Esophagus muscularis mucosa (tissue), 4 donors: ENCODE results near the gene TAPBPL. TPM values are rescaled to one million over a fixed set of nuclear protein-coding genes. Genes with fewer than 3 reads are reported as not detected.
A peak's percentile ranks its signal among the peaks of the same experiment; 100 is the strongest.
"Not testable (repeated sequence)": the region's sequence is repeated elsewhere in the genome, so short reads cannot be mapped to it uniquely, and the experiment has no call there.

ENCODE experiments used
- DNase-seq: peaks from one replicate; pipeline ENCODE4 v3.0.0-alpha.2; 2017; ENCODE audit errors: extremely low spot score
- H3K27ac ChIP-seq, 4 donors: fragments of 200-600 bp; sonication (generic); replicated peaks in 1 of 4; 1 replicate in 3 of 4; 2 replicates in 1 of 4; pipeline ENCODE4 v1.5.1; 2016 to 2019; ENCODE audit warnings: mild to moderate bottlenecking in 1 of 4
- H3K27me3 ChIP-seq, 4 donors: fragments of 200-600 bp; sonication (generic); one replicate each; pipeline versions ENCODE4 v1.5.1 to v1.6.0; 2016 to 2019
- H3K36me3 ChIP-seq, 4 donors: fragments of 200-600 bp; sonication (generic); one replicate each; pipeline ENCODE4 v1.5.1; 2016 to 2019
- H3K4me1 ChIP-seq, 4 donors: fragments of 200-600 bp; sonication (generic); one replicate each; pipeline ENCODE4 v1.5.1; 2016 to 2019
- H3K4me3 ChIP-seq, 4 donors: fragments of 200-600 bp; sonication (generic); 1 replicate in 2 of 4; 2 replicates in 2 of 4; pipeline ENCODE4 v1.5.1; 2016 to 2019; ENCODE audit warnings: mild to moderate bottlenecking in 4 of 4, moderate library complexity in 1 of 4
- H3K9me3 ChIP-seq, 4 donors: fragments of 200-600 bp; sonication (generic); 1 replicate in 3 of 4; 2 replicates in 1 of 4; pipeline ENCODE4 v1.5.1; 2016 to 2019
- CTCF ChIP-seq, 3 experiments: fragments of 200-600 bp in 2 of 3; fragments of 450-650 bp in 1 of 3; sonication (generic) in 2 of 3; IDR thresholded peaks; one replicate each; pipeline ENCODE4 v1.5.1; 2017 to 2019; ENCODE audit warnings: antibody characterized with exemption in 3 of 3, mild to moderate bottlenecking in 2 of 3, moderate library complexity in 1 of 3
- EP300 ChIP-seq: sonication (generic); formaldehyde crosslinking; IDR thresholded peaks from one replicate; pipeline ENCODE4 v1.6.1; 2017; ENCODE audit warnings: antibody characterized with exemption
- POLR2A ChIP-seq: fragments of 450-650 bp; IDR thresholded peaks from one replicate; pipeline ENCODE4 v1.6.1; 2017; ENCODE audit warnings: antibody characterized with exemption, moderate library complexity, mild to moderate bottlenecking, low read depth
- POLR2AphosphoS5 ChIP-seq, 2 donors: sonication (generic); formaldehyde crosslinking; IDR thresholded peaks; one replicate each; pipeline ENCODE4 v1.6.1; 2017; ENCODE audit warnings: antibody characterized with exemption in 2 of 2
- WGBS: methylation state at CpG from one replicate; pipeline ENCODE4 v1.1.5; 2018; 5-methylcytosine and 5-hydroxymethylcytosine counted together
- intact Hi-C: fragments of 100-400 bp; cut with DNase I; formaldehyde crosslinking; loops from one replicate; pipeline ENCODE4 v1.15.1; 2023
- total RNA-seq, 4 donors: library from RNA; depleted of rRNA; stranded (reverse); fragments of >200 nt; gene quantifications; one replicate each; pipeline versions ENCODE4 v1.1.0 to v1.2.1, GENCODE V29; 2016

TAPBPL gene
- total RNA-seq, 4 donors from 2014 or later = 12.4 to 25.8 (median 22.5) TPM

DNA sequence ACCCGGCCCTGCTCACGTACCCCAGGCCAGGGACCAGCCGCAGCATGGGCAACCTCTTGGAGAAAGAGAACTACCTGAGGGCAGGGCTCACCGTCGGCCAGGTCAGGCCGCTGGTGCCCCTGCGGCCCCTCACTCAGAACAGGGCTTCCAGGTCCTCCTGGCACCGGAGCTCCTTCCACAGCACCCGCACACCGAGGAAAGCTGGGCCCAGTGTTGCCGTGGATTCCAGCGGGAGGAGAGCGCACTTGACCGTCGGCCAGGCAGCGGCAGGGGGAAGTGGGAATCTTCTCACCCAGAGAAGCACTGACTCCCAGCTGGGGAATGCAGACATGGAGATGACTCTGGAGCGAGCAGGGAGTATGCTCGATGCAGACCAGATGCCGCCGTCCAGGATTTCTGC, 26.6 kb downstream of the TAPBPL start:
- no peak overlapping the region for H3K27ac ChIP-seq
- TF ChIP-seq POLR2AphosphoS5 (IDR thresholded peaks at IDR 0.05) = no peak
- TF ChIP-seq CTCF (IDR thresholded peaks at IDR 0.05) = no peak
- TF ChIP-seq EP300 = no peak
- TF ChIP-seq POLR2A = no peak
- H3K4me1 ChIP-seq = no peaks in the 10 kb centered on the region
- WGBS = 91% methylated on average over 9 of the region's 20 CpGs
- H3K4me3 ChIP-seq = no peak overlapping the region
- intact Hi-C loops = no loop called here
- H3K36me3 ChIP-seq = no peaks in the 10 kb centered on the region
- H3K27me3 ChIP-seq = no peaks in the 10 kb centered on the region
- no peak for DNase-seq
- H3K9me3 ChIP-seq = no peaks in the 10 kb centered on the region

DNA sequence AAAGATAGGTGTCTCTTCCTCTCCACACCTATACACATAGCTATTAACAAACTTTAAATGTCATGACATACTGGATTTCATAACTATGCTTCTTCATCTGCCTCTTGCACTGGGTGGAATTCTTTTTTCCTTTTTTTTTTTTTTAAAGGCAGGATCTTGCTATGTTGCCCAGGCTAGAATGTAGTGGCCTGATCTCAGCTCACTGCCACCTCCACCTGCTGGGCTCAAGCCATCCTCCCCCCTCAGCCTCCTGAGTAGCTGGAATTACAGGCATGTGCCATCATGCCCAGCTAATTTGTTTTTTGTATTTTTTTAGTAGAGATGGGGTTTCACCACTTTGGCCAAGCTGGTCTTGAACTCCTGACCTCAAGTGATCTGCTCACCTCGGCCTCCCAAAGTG, 36.4 kb downstream of the TAPBPL start:
- intact Hi-C loops = no loop called here
- H3K9me3 ChIP-seq = no peaks in the 10 kb centered on the region
- peaks cover 6 to 10% (median 10%) of the 10 kb centered on the region in 4 donors for H3K4me1 ChIP-seq
- 92% methylated on average over 1 of the region's 1 CpG for WGBS
- TF ChIP-seq POLR2A (no peak), EP300 (no peak), POLR2AphosphoS5 (IDR thresholded peaks at IDR 0.05) (no peak), CTCF (IDR thresholded peaks at IDR 0.05) (no peak)
- no peaks in the 10 kb centered on the region for H3K27me3 ChIP-seq
- peaks cover 0 to 12% (median 11%) of the 10 kb centered on the region in 4 donors for H3K36me3 ChIP-seq
- no peak overlapping the region for H3K4me3 ChIP-seq
- no peak for DNase-seq
- H3K27ac ChIP-seq = no peak overlapping the region

DNA sequence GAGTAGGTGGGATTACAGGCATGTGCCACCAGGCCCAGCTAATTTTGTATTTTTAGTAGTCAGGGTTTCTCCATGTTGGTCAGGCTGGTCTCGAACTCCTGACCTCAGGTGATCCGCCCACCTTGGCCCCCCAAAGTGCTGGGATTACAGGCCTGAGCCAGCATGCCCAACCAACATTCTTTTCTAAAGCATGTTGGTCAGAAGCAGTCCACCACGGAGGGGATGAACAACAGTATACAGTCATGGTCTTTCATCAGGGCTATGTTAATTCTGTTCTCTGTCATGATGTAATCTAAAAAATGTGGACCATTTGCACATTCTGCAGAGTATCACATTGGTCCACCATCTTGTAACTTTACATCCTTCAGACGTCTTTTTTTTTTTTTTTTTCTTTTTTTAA, 37.6 kb downstream of the TAPBPL start:
- no peak for DNase-seq
- Histone ChIP-seq H3K9me3 (no peaks in the 10 kb centered on the region), H3K4me3 (no peak overlapping the region), H3K27ac (no peak overlapping the region), H3K4me1 (peaks cover 10 to 13% (median 13%) of the 10 kb centered on the region in 4 donors), H3K27me3 (no peaks in the 10 kb centered on the region), H3K36me3 (peaks cover 0 to 12% (median 11%) of the 10 kb centered on the region in 4 donors)
- TF ChIP-seq POLR2AphosphoS5 (IDR thresholded peaks at IDR 0.05) (no peak), CTCF (IDR thresholded peaks at IDR 0.05) (no peak), POLR2A (no peak), EP300 (no peak)
- intact Hi-C loops = no loop called here
- 66% methylated on average over 4 of the region's 4 CpGs for WGBS

GRCh38 chr12:6490673-6491072, 38.8 kb downstream of the TAPBPL start:
- H3K4me3 ChIP-seq, DNase-seq, intact Hi-C loops, H3K27ac ChIP-seq, H3K27me3 ChIP-seq, H3K9me3 ChIP-seq: not testable (repeated sequence)
- peaks cover 22 to 25% (median 25%) of the 10 kb centered on the region in 4 donors for H3K4me1 ChIP-seq
- 97% methylated on average over 1 of the region's 1 CpG for WGBS
- H3K36me3 ChIP-seq = peaks cover 0 to 15% (median 14%) of the 10 kb centered on the region in 4 donors

DNA sequence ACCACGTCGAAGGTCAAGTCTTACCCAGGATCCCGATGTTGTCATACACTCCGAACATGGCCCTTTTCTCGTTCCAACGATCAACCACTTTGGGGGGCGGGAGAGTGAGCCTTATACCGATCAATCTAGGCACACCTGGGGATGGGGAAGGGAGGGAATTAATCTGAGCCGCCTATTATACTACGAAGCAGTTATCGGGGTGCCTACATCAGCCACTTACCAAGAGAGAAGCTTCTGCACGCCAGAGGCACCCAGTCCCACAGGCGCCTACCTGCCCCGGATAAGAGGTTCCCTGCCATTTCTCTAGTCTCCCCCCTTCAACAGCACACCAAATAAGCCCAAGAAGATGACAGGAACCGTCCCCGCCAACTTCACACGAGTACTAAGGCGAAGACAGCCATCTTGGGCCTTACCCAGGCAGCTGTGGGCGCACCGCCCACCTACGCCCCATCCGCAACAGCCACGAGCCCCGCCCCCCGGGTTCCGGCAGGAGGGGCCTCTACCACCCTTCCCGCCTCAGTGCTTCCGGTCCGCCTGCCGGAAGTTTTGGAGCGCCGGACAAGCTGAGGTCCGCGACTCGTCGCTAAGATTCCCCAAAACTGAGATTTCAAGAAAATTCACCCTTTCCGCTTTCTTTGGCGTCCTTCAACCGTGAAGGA, 41.1 kb downstream of the TAPBPL start, which contains the start of gene MRPL51:
MRPL51 (minus strand) TSS at position 425 of the 659 bp plus-strand sequence; CDS start at position 299, 126 bp downstream.
- peaks cover 22 to 36% (median 26%) of the 10 kb centered on the region in 4 donors for H3K4me1 ChIP-seq
- no peak for TF ChIP-seq EP300
- no peak for TF ChIP-seq CTCF (IDR thresholded peaks at IDR 0.05)
- peak; percentile 59 for TF ChIP-seq POLR2A
- peak; percentile 94 to 97 for TF ChIP-seq POLR2AphosphoS5 (IDR thresholded peaks at IDR 0.05)
- H3K36me3 ChIP-seq = peaks cover 0 to 37% (median 31%) of the 10 kb centered on the region in 4 donors
- peak within 1 kb of the TSS; percentile 92 to 96 (median 96) for H3K27ac ChIP-seq
- peak; percentile 99 for DNase-seq
- no peaks in the 10 kb centered on the region for H3K9me3 ChIP-seq
- H3K4me3 ChIP-seq = peak within 1 kb of the TSS; percentile 61 to 85 (median 80)
- H3K27me3 ChIP-seq = no peaks in the 10 kb centered on the region
- 2% methylated on average over 14 of the region's 39 CpGs for WGBS
- intact Hi-C loops = no loop called here
